DND-41 (cell line): ENCODE measurements around the gene WDR81.
"Not testable (repeated sequence)": the region's sequence is repeated elsewhere in the genome, so short reads cannot be mapped to it uniquely, and the experiment has no call there.

Source experiments
- ATAC-seq: fragments of 200-7000 bp; cut with Tn5 transposase; 3 replicates; pipeline ENCODE4 v1.9.1; 2021; ENCODE audit warnings: low read depth; ENCODE audit not compliant: insufficient read depth
- DNase-seq: peaks from one replicate; pipeline ENCODE4 v3.0.0-alpha.2; 2020
- H2AFZ ChIP-seq: 2 replicates; pipeline ENCODE4 v1.6.0; 2012; ENCODE audit warnings: low read depth, low read length
- H3K27ac ChIP-seq: 2 replicates; pipeline ENCODE4 v1.5.1; 2012; ENCODE audit warnings: low read length, inconsistent platforms
- H3K27me3 ChIP-seq: fragments of 200-600 bp; sonication (generic); 2 replicates; pipeline ENCODE4 v1.6.0; 2012; ENCODE audit warnings: low read length, mild to moderate bottlenecking, inconsistent platforms; ENCODE audit not compliant: insufficient read depth, poor library complexity
- H3K36me3 ChIP-seq: 2 replicates; pipeline ENCODE4 v1.5.1; 2012; ENCODE audit warnings: low read length, inconsistent platforms; ENCODE audit not compliant: insufficient read depth
- H3K4me1 ChIP-seq: 2 replicates; pipeline ENCODE4 v1.5.1; 2012; ENCODE audit warnings: mild to moderate bottlenecking, low read length; ENCODE audit not compliant: insufficient read depth
- H3K4me2 ChIP-seq: 2 replicates; pipeline ENCODE4 v1.6.0; 2012; ENCODE audit warnings: mild to moderate bottlenecking, moderate library complexity, low read length, inconsistent platforms; ENCODE audit not compliant: insufficient read depth
- H3K4me3 ChIP-seq, 2 experiments: fragments of 200-600 bp in 1 of 2; shearing (Covaris generic) in 1 of 2; 2 replicates each; pipeline ENCODE4 v1.5.1; 2012 to 2016; ENCODE audit warnings: inconsistent platforms in 2 of 2, low read length in 2 of 2, mild to moderate bottlenecking in 2 of 2, low read depth in 1 of 2, moderate library complexity in 1 of 2
- H3K79me2 ChIP-seq: 2 replicates; pipeline ENCODE4 v1.6.0; 2012; ENCODE audit warnings: low read length, inconsistent platforms; ENCODE audit not compliant: insufficient read depth
- H3K9ac ChIP-seq: 2 replicates; pipeline ENCODE4 v1.6.0; 2012; ENCODE audit warnings: low read depth, mild to moderate bottlenecking, inconsistent platforms, low read length, moderate library complexity
- H3K9me3 ChIP-seq: 2 replicates; pipeline ENCODE4 v1.5.1; 2012; ENCODE audit warnings: low read length, moderate library complexity, mild to moderate bottlenecking, inconsistent platforms; ENCODE audit not compliant: insufficient read depth, severe bottlenecking
- H4K20me1 ChIP-seq: 2 replicates; pipeline ENCODE4 v1.6.0; 2012; ENCODE audit warnings: low read length; ENCODE audit not compliant: insufficient read depth
- EZH2 ChIP-seq: IDR thresholded peaks from 3 replicates; pipeline ENCODE4 v1.6.1; 2012; ENCODE audit warnings: borderline replicate concordance, low read depth, mild to moderate bottlenecking, moderate library complexity, low read length, inconsistent platforms; ENCODE audit not compliant: severe bottlenecking
- TF ChIP-seq, protein P1 (sequence below): IDR thresholded peaks from 2 replicates; pipeline ENCODE4 v1.5.1; 2012; ENCODE audit warnings: borderline replicate concordance, low read length, moderate library complexity, mild to moderate bottlenecking; ENCODE audit not compliant: poor library complexity, severe bottlenecking; ENCODE audit errors: extremely low read depth

The WDR81 gene

DNA sequence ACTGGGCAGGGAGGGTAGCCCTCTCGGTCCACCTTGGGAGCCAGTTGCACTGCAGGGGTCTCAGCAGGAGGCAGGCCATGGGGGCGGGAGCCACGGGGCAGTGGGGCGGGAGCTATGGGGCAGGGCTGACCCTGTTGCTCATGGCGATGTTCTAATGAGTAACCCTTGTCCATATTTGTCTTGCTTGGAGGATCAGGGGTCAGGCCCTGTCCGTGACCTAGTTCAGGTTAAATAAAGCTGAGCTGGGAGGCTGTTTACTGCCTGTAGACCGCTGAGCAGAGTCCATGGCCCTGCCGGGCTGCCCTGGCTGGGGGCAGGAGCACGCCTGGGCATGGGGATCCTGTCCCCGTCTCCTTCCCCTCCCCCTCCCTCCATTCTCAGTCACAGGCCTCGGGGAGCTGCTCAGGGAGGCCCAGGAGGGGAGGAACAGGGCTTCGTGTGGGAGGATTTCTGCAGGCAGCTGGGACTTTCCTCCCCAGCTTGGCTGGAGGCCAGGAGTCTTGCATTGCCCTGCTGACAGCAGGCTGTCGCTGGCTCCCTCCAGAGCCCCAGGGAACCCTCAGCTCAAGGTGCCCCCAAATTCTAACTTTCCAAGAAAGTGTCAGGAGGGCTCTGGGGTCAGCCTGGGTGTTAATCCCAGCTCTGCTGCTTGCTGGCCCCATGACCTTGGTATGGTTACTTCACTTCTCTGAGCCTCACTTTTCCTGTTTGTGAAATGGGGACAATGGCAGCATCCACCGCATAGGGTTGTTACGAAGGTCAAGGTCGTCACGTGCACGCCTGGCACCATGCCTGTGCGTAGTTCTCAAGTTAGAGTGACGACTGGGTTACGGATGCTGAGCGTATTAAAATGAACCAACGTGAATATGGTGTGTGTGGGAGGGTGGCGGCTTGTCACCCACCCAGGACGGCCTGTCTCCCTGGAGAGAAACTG is 12.1 kb downstream of the WDR81 start:
- no peaks in the 10 kb centered on the region for H4K20me1 ChIP-seq
- no peak overlapping the region for H3K9ac ChIP-seq
- H3K9me3 ChIP-seq = no peaks in the 10 kb centered on the region
- DNase-seq (no peak), ATAC-seq (no peak)
- H3K4me3 ChIP-seq = no peak overlapping the region
- no peaks in the 10 kb centered on the region for H3K4me1 ChIP-seq
- H3K27ac ChIP-seq = no peak overlapping the region
- H2AFZ ChIP-seq = no peak overlapping the region
- no peak overlapping the region for H3K4me2 ChIP-seq
- TF ChIP-seq EZH2 = no peak
- TF ChIP-seq, protein P1, sequence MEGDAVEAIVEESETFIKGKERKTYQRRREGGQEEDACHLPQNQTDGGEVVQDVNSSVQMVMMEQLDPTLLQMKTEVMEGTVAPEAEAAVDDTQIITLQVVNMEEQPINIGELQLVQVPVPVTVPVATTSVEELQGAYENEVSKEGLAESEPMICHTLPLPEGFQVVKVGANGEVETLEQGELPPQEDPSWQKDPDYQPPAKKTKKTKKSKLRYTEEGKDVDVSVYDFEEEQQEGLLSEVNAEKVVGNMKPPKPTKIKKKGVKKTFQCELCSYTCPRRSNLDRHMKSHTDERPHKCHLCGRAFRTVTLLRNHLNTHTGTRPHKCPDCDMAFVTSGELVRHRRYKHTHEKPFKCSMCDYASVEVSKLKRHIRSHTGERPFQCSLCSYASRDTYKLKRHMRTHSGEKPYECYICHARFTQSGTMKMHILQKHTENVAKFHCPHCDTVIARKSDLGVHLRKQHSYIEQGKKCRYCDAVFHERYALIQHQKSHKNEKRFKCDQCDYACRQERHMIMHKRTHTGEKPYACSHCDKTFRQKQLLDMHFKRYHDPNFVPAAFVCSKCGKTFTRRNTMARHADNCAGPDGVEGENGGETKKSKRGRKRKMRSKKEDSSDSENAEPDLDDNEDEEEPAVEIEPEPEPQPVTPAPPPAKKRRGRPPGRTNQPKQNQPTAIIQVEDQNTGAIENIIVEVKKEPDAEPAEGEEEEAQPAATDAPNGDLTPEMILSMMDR = no peak
- peaks cover 15% of the 10 kb centered on the region for H3K36me3 ChIP-seq
- H3K79me2 ChIP-seq = no peaks in the 10 kb centered on the region
- H3K27me3 ChIP-seq = no peaks in the 10 kb centered on the region

DNA sequence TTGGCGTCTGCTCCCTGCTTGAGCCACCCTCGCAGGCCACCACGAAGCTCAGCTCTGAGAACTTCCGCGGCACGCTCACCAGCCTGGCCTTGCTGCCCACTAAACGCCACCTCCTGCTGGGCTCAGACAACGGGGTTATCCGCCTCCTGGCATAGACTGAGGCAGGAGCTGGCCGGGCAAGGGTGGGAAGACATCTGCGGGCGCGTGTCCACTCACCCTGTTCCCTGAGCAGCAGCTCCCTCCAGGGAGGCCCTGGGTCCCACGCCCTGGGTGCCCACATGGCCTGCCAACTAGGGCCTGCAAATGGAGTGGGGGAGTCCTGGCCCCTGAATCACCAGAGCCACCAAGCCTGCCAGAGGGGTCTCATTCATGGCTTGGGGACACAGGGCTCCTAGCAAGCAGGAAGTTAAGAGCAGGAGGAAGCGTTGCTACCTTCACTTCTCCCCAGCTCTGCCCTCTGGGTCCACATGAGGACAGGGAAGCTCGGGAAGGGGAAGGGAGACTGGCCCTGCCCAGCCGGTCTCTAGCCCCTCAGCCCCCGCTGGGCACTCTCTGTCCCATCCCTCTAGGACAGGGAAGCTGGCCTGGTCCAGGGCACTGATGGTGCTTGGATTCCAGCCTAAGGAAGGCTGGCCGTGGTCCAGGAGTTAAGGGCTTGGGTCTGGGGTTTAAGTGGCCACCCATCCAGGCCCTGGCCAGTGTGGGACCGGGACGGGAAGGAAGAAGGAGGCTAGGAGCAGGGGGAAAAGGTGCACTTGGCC is 13.2 kb downstream of the WDR81 start:
- H3K27ac ChIP-seq = no peak overlapping the region
- no peaks in the 10 kb centered on the region for H3K4me1 ChIP-seq
- DNase-seq (no peak), ATAC-seq (no peak)
- no peaks in the 10 kb centered on the region for H3K27me3 ChIP-seq
- H3K9ac ChIP-seq = no peak overlapping the region
- no peak overlapping the region for H3K4me2 ChIP-seq
- H3K79me2 ChIP-seq = no peaks in the 10 kb centered on the region
- no peak overlapping the region for H3K4me3 ChIP-seq
- H4K20me1 ChIP-seq = no peaks in the 10 kb centered on the region
- TF ChIP-seq, protein P1 = no peak
- no peak for TF ChIP-seq EZH2
- H3K9me3 ChIP-seq = no peaks in the 10 kb centered on the region
- peaks cover 14% of the 10 kb centered on the region for H3K36me3 ChIP-seq
- no peak overlapping the region for H2AFZ ChIP-seq

- not testable (repeated sequence) for H2AFZ ChIP-seq, H3K9ac ChIP-seq, H3K27me3 ChIP-seq, H4K20me1 ChIP-seq, H3K4me3 ChIP-seq, H3K79me2 ChIP-seq, H3K4me1 ChIP-seq, H3K27ac ChIP-seq, H3K4me2 ChIP-seq, H3K36me3 ChIP-seq, H3K9me3 ChIP-seq, DNase-seq, ATAC-seq
Observed at GRCh38 chr17:1741899-1742298, 17.4 kb downstream of the WDR81 start.
